HG03066 (cell line): ENCODE measurements around the gene GRIN3A.
A peak's percentile ranks its signal among the peaks of the same experiment; 100 is the strongest.

Experiments
- ATAC-seq: cut with Tn5 transposase; IDR thresholded peaks from one replicate; pipeline ENCODE4 v1.9.1; 2021; ENCODE audit warnings: low read depth; ENCODE audit not compliant: unreplicated experiment

GRIN3A gene

GRCh38 chr9:101533334-101534204, 204.9 kb downstream of the GRIN3A start, which contains the start of gene RNF20:
RNF20 (plus strand) TSS chr9:101533853; CDS start chr9:101535424, 1,571 bp downstream.
- ATAC-seq = peak; percentile 97

- ATAC-seq = peak; percentile 39
Measured at GRCh38 chr9:101530076-101530711, 208.3 kb downstream of the GRIN3A start.

- no peak for ATAC-seq
Measured at GRCh38 chr9:101528015-101528414, 210.4 kb downstream of the GRIN3A start.

GRCh38 chr9:101527066-101527465, 211.4 kb downstream of the GRIN3A start:
- ATAC-seq = no peak

DNA sequence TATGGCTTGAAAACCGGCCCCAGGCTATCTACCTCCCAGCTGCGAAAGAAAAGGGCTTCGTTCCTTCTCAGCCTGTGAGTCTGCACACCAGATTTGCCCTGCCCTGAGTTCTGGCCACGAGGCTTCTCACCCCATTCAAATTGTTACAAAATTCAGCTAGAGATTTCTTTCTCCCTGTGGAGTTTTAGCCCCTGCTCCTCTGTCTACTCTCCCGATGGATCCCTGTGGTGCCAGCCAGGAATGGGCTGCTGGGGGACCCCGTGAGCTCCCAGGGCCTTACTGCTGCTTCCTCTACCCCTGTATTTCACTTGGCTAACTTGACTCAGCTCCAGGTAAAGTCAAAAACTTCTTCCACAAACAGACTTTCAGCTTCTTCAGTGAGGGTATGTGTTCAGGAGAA, 214.1 kb downstream of the GRIN3A start:
- no peak for ATAC-seq
